ENCODE data around the gene ZSWIM1.
A peak's percentile ranks its signal among the peaks of the same experiment; 100 is the strongest.

ZSWIM1 gene

DNA sequence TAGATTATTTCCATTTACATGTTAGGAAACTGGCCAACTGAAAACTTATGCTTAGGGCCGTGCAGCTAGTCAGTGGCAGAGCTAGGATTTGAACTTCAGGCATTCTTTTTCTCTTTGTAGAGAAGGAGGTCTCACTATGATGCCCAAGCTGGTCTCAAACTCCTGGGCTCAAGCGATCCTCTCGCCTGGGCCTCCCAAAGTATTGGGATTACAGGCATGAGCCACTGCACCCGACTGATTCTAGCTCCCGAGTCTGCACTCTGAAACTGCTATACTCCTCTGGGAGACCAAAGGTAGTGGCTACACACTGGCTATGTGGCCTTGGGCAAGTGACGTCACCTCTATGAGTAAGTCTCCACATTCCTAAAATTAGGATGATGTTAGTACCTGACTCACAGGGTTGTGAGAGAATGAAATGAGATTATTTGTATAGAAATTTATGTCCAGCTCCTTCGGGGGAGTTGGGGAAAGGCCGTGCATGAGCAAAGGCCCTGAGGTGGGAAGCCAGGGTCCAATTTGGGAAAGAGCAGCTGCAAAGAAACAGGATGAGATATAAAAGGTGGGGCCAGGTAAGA is 24.6 kb downstream of the ZSWIM1 start:
- no peak overlapping the region for H3K4me3 ChIP-seq (ENCODE audit: control insufficient read depth, low read depth, low read length)
- TF ChIP-seq, protein P1, sequence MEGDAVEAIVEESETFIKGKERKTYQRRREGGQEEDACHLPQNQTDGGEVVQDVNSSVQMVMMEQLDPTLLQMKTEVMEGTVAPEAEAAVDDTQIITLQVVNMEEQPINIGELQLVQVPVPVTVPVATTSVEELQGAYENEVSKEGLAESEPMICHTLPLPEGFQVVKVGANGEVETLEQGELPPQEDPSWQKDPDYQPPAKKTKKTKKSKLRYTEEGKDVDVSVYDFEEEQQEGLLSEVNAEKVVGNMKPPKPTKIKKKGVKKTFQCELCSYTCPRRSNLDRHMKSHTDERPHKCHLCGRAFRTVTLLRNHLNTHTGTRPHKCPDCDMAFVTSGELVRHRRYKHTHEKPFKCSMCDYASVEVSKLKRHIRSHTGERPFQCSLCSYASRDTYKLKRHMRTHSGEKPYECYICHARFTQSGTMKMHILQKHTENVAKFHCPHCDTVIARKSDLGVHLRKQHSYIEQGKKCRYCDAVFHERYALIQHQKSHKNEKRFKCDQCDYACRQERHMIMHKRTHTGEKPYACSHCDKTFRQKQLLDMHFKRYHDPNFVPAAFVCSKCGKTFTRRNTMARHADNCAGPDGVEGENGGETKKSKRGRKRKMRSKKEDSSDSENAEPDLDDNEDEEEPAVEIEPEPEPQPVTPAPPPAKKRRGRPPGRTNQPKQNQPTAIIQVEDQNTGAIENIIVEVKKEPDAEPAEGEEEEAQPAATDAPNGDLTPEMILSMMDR (conservative IDR thresholded peaks at IDR 0.05; ENCODE audit: control insufficient read depth, insufficient read depth, low read depth, low read length): no peak
- peak; percentile 79 for DNase-seq (ENCODE audit: low read depth)

DNA sequence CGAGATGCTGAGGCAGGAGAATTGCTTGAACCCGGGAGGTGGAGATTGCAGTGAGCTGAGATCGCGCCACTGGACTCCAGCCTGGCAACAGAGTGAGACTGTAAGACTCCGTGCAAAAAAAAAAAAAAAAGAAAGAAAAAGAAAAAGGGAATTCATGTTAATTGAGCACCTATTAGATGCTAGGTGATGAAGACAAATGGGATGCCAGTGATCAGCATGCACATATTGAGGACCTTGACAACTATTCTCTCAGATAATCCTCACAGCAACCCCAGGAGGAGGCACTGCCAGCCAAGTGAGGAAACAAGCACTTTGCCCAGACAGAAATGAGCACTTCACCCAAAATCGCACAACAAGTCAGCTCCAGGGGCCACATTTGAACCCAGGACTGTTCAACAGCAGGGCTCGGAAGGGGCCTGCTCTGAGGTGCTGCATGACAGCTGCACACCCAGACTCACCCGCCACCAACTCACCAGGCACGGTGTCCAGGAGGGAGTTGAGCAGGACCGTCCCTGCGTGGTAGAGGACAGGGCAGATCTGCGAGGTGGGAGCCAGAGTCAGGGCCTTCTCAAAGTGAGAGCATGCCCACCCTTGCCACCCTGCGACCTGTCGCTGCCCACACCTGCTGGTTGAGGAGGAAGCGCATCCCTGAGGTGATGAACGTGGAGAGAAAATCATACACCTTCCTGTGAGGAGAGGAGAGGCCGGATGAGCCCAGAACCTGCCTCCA is 26.4 kb downstream of the ZSWIM1 start:
- no peak for DNase-seq (ENCODE audit: low read depth)

DNA sequence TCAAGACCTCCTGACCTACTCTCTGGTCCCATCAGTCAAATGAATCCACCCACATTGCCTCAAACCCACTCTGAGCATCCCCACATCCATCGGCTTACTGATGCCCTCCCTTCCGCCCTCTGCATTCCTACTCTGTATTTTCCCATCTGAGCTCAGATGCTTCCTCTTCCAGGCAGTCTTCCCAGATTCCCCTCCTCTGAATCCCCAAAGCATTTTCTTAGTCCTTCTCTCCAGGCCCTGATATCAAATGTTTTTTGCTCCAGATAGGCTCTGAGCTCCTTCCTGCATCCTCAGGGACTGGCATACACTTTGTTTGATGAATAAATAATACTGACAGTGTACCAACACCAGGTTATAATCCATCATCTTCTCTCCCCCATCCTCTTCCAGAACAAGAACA is 27.1 kb downstream of the ZSWIM1 start:
- DNase-seq (ENCODE audit: low read depth): no peak
- H3K4me3 ChIP-seq (ENCODE audit: control insufficient read depth, low read depth, low read length): no peak overlapping the region
- TF ChIP-seq, protein P1 (conservative IDR thresholded peaks at IDR 0.05; ENCODE audit: control insufficient read depth, insufficient read depth, low read depth, low read length): no peak

More for the DNA sequence above, 26.4 kb downstream of the ZSWIM1 start:
- no peak overlapping the region for H3K4me3 ChIP-seq (ENCODE audit: control insufficient read depth, low read depth, low read length)
- TF ChIP-seq, protein P1 (conservative IDR thresholded peaks at IDR 0.05; ENCODE audit: control insufficient read depth, insufficient read depth, low read depth, low read length): no peak

DNA sequence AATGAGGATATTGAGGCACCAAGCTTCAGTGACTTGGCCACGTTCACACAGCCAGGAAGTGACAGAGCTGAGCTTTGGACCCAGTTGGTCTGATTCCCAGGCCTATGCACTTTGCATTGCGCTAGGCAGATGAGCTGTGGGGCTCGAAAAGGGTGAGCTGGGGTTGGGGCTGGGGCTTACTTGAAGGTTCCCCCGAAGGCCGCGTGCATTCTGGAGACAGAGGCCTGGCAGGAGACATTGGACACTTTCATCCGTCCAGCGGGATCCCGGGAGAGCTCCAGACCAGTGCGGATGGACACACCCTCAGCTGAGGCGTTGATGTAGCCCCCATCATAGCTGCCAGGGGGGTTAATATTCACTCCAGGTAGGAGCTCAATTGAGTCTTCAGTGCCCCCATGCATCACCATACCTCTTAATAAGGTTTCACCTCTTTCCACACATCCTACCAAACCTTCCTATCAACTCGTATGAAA is 28.3 kb downstream of the ZSWIM1 start:
- H3K4me3 ChIP-seq (ENCODE audit: control insufficient read depth, low read depth, low read length): no peak overlapping the region
- TF ChIP-seq, protein P1 (conservative IDR thresholded peaks at IDR 0.05; ENCODE audit: control insufficient read depth, insufficient read depth, low read depth, low read length): no peak
- no peak for DNase-seq (ENCODE audit: low read depth)

DNA sequence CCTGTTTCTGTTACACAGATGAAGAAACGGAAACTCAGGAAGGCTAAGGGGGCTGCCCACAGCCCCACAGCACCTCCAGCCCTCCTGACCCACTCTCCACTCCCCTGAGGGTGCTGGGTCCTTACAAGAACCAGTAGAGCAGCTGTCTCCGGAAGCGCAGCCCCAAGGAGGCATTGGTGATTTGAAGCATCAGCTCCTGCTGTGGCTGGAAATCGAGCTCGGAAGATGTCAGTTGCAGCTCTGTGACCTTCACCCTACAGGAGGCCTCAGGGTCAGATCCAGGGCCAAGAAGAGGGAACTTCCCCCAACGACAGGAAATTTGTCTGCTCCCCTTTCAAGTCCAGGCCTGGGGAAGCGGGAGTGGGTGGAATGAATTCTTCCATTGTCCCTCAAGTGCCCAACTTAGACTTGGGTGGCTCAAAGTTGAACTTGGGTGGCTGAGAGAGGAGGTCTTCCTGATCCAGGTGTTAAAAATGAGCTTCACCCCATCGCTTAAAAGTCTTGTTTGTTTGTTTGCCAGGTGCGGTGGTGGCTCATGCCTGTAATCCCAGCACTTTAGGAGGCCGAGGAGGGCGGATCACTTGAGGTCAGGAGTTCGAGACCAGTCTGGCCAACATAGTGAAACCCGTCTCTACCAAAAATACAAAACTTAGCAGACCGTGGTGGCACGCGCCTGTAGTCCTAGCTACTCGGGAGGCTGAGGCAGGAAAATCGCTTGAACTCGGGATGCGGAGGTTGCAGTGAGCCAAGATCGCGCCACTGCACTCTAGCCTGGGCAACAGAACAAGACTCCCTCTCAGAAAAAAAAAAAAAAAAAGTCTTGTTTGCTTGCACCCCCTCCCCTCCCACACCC is 29.0 kb downstream of the ZSWIM1 start:
- TF ChIP-seq, protein P1 (conservative IDR thresholded peaks at IDR 0.05; ENCODE audit: control insufficient read depth, insufficient read depth, low read depth, low read length): no peak
- peak overlapping the region; percentile 30 for H3K4me3 ChIP-seq (ENCODE audit: control insufficient read depth, low read depth, low read length)
- no peak for DNase-seq (ENCODE audit: low read depth)

DNA sequence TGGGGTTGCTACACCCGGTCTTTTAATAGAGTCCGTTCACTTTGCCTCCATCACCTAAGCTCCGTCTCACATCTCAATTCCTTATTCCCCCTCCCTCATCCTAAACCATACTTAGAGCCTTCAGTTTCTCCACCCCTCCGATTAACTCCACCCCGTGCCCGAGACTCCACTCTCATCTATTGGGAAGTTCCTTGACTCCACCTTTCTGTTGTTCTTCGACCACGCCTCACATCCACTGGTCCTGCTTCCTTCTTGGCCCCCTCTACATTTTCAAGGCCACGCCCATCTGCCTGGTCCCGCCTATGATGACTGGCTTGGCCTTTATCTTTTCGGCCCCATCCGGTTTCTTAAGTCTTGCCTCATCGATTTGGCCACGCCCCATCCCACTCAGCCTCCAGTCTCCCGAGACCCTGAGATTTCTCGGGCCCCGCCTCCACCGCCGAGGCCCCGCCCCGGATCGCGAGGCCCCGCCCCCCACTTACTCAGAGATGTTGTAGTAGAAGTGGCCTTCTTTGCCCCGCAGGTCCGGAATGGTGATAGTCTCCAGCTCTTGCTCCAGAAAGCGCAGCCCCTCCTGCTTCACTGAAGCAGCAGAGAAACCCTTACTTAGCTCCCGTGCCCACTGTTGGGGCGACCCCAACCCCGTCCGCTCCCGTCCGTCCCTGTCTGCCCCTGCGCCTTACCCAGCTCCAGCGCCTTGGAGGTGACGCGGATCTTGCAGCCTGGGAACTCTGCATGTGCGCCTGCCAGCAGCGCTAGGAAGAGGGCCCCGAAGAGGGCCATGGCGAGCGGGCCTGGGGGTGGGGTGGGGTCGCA is 29.9 kb downstream of the ZSWIM1 start:
- H3K4me3 ChIP-seq (ENCODE audit: control insufficient read depth, low read depth, low read length): peak overlapping the region; percentile 56
- DNase-seq (ENCODE audit: low read depth): peak; percentile 100
- TF ChIP-seq, protein P1 (conservative IDR thresholded peaks at IDR 0.05; ENCODE audit: control insufficient read depth, insufficient read depth, low read depth, low read length): no peak
